NCI-H510A (cell line): ENCODE data around the gene DNAJB14.
A peak's percentile ranks its signal among the peaks of the same experiment; 100 is the strongest.

Experiments
- DNase-seq: peaks from one replicate; lab custom pipeline; 2025; lab: John Stamatoyannopoulos, UW

DNAJB14 gene

GRCh38 chr4:99943904-99944437 is 2.4 kb downstream of the DNAJB14 start:
- no peak for DNase-seq

- no peak for DNase-seq
Observed at GRCh38 chr4:99938243-99938753, 8.1 kb downstream of the DNAJB14 start.

- DNase-seq, result no peak
Observed at GRCh38 chr4:99934891-99935290, 11.5 kb downstream of the DNAJB14 start.

- DNase-seq, result no peak
Observed at GRCh38 chr4:99927566-99927965, 18.9 kb downstream of the DNAJB14 start.

GRCh38 chr4:99921174-99921573 is 25.2 kb downstream of the DNAJB14 start:
- no peak for DNase-seq

GRCh38 chr4:99918656-99919055 is 27.8 kb downstream of the DNAJB14 start:
- DNase-seq, result no peak

GRCh38 chr4:99917575-99917974 is 28.8 kb downstream of the DNAJB14 start:
- no peak for DNase-seq

GRCh38 chr4:99915449-99915848 is 31.0 kb downstream of the DNAJB14 start:
- DNase-seq, result no peak

GRCh38 chr4:99894998-99895397 is 51.4 kb downstream of the DNAJB14 start:
- DNase-seq, result no peak

GRCh38 chr4:99894161-99894997 is 52.0 kb downstream of the DNAJB14 start, which contains the start of gene LAMTOR3:
Gene LAMTOR3 (minus strand): TSS chr4:99894427. CDS start chr4:99893963, 464 bp downstream.
- DNase-seq, result peak; percentile 76

- no peak for DNase-seq
Observed at GRCh38 chr4:99893839-99894160, 52.6 kb downstream of the DNAJB14 start.

GRCh38 chr4:99893029-99893428 is 53.4 kb downstream of the DNAJB14 start:
- no peak for DNase-seq

GRCh38 chr4:99891351-99891750 is 55.1 kb downstream of the DNAJB14 start:
- DNase-seq, result no peak

GRCh38 chr4:99887837-99888236 is 58.6 kb downstream of the DNAJB14 start:
- no peak for DNase-seq

- DNase-seq, result no peak
Observed at GRCh38 chr4:99886146-99886545, 60.3 kb downstream of the DNAJB14 start.

GRCh38 chr4:99885687-99886086 is 60.7 kb downstream of the DNAJB14 start:
- DNase-seq, result no peak

- DNase-seq, result no peak
Observed at GRCh38 chr4:99885063-99885664, 61.3 kb downstream of the DNAJB14 start.

- DNase-seq, result no peak
Observed at GRCh38 chr4:99879458-99879857, 67.0 kb downstream of the DNAJB14 start.

GRCh38 chr4:99878604-99879003 is 67.8 kb downstream of the DNAJB14 start:
- DNase-seq, result no peak

- DNase-seq, result no peak
Observed at GRCh38 chr4:99876946-99877345, 69.5 kb downstream of the DNAJB14 start.

GRCh38 chr4:99875071-99875470 is 71.3 kb downstream of the DNAJB14 start:
- no peak for DNase-seq

GRCh38 chr4:99872570-99872969 is 73.8 kb downstream of the DNAJB14 start:
- no peak for DNase-seq

GRCh38 chr4:99868126-99868596 is 78.3 kb downstream of the DNAJB14 start:
- no peak for DNase-seq
